Posterior cingulate gyrus (tissue), 11 donors: ENCODE measurements around the gene HCFC1R1.
A peak's percentile ranks its signal among the peaks of the same experiment; 100 is the strongest.

Experiments used
- DNase-seq, 10 donors: peaks; one replicate each; pipeline versions ENCODE4 v3.0.0 to v3.0.0-alpha.2; 2020 to 2021; ENCODE audit warnings: mixed read lengths in 3 of 10
- intact Hi-C: fragments of 100-400 bp; cut with DNase I; formaldehyde crosslinking; loops from one replicate; pipeline ENCODE4 v1.15.1; 2023

Gene HCFC1R1

DNA sequence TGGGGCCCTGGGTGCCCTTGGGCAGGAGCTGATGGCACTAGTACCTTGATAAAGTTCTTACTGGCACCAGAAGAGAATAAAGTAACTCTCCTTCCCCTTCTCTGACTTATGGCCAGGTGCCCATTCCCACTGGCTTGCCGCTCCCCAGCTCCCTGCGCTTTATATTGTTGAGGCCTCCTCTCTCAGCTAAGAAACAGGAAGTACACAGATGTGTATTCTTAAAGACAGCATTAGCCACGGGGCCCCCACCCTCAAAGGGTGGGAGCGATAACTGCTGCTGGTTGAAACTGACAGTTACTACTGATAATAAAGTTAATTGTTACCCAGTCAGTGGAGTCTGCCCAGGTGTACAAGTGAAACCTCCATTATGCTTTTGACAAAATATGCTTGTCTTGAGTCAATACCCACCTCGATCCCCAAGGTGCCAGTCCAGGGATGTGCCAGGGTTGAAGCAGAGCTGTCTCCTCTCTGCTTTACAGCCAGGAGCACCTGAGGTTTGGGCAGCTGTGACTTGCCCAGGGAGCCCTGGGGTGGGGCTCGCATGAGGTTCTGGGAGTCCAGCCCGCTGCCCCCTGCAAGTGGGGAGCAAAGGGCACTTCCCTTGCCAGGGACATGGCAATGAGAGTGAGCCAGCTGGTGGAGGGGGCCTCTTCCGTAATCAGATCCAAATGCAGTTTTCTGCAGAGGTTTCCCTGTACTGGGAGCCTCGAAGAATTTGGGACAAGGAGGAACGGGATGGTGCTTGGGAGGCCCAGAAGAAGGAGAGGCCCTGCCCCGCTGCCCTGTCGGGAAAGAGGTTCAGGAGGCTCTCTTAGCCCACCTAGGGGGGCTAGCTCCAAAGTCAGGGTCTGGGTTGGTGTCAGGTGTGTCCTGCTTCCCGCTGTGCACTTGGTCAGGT lies 16.4 kb downstream of the HCFC1R1 start:
- DNase-seq = no peak

DNA sequence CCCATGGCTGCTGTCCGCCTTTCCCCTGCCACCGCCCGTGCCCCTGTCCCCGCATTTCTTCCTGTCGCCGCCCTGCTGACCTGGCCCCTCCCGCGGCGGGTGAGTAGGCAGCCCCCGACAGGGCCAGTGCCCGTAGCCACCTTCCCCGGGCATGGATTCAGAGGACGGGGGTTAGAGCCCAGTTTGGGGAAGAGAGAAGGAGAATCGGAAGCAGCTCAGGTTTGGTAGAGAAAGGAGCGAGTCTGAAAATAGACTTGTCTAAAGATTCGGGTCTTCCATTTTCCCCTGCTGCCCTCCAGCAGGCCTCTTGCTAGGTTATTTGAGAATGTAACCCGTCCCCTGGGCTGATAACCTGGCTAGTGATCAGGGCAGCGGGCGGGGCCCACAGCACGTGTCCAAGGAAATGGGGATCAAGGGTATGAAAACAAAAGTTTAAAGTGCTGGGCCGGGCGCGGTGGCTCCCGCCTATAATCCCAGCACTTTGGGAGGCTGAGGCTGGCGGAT lies 18.9 kb downstream of the HCFC1R1 start:
- intact Hi-C loops = loop anchor here (2.0 kb wide), 1 partner anchor 16 kb away; the partner anchor contains the start of gene TNFRSF12A
- no peak for DNase-seq

More for the DNA sequence above, 16.4 kb downstream of the HCFC1R1 start:
- intact Hi-C loops = no loop called here

DNA sequence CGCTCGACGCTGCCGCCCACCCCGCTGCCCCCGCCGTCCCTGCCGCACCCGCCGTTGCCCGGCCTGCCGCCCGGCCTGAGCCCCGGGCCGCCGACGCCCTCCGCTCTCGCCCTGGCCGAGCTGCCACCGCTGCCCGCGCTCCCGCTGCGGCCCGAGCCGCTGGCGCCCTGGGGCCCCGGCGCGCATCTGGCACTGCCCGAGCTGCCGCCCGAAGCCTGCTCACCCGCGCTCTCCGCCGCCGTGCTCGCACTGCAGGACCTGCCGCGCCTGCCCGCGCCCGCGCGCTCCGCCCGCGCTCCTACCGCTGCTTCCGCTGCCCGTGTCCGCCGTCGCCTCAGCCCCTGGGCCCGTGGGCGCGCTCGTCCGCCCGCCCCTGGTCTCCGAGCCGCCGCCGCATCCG lies 19.4 kb downstream of the HCFC1R1 start:
- no peak for DNase-seq
- intact Hi-C loops = loop anchor here (2.0 kb wide), 1 partner anchor 16 kb away; the partner anchor contains the start of gene TNFRSF12A

DNA sequence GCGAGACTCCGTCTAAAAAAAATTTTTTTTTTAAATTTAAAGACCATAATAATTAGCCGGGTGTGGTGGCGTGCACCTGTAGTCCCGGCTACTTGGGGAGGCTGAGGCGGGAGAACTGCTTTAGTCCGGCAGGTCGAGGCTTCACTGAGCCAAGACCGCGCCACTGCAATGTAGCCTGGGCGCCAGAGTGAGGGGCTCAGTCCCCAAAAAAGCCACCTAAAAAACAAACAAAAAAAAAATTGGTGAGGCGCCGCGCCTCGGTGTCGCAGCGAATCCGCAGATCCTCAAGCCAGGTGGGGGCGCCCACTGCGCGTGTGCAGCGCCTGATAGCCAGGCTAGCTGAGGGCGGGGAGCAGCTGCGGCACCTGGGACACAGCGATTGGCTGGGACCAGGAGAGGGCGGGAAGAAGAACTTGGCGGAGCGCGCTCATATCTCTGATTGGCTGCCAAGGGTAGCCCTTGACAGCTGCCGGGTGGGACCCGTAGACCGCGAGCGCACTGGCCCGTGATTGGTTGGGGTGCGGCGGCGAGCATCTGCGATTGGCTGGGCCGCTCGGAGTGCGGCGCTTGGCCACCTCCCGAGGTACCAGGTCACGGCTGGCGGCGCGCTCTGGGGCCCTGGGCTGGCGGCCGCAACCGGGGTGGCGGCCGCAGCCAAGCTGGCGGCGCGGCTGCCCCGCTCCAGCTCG lies 20.0 kb downstream of the HCFC1R1 start:
- intact Hi-C loops = loop anchor here (2.0 kb wide), 1 partner anchor 17 kb away; the partner anchor contains the start of gene TNFRSF12A
- peak; percentile 96 to 100 (median 98) for DNase-seq

DNA sequence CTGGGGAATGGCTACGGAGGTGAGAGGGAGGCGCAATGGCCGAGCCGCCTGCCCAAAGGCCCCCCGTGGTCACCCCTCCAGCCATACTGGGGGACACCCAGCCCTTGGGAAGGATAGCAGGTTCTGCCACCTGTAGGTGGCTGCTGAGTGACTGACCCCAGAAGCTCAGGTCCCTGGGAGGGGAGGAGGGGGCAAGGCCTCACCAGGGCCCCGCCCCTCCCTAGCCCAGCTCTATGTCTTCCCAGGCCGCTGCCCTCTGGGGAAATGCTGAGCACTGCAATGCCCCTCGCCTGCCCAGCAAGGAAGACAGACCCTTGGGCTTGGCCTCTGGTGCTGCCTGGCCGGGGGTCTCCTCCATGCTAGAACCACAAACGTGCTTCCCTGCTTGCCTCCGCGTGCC lies 22.4 kb downstream of the HCFC1R1 start:
- intact Hi-C loops = no loop called here
- DNase-seq = no peak

DNA sequence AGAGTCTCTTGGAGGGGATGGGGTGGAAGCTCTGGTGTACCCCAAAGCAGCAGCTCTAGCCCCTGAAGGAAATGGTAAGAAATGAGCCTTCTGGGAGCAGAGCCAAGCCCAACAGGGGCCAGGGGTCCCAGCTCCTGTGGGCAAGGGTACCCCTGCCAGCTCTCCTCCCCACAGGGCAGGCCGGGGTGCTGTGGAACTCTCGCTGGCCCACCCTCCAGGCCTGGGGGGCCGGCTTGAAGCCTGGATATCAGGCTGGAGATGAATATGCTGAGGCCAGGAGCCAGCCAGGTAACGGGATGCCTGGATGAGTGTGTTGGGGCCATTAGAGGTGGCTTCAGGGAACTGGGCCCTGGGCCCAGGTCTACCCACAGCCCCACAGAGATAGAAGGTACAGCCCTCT lies 23.2 kb downstream of the HCFC1R1 start:
- no peak for DNase-seq
- intact Hi-C loops = no loop called here

DNA sequence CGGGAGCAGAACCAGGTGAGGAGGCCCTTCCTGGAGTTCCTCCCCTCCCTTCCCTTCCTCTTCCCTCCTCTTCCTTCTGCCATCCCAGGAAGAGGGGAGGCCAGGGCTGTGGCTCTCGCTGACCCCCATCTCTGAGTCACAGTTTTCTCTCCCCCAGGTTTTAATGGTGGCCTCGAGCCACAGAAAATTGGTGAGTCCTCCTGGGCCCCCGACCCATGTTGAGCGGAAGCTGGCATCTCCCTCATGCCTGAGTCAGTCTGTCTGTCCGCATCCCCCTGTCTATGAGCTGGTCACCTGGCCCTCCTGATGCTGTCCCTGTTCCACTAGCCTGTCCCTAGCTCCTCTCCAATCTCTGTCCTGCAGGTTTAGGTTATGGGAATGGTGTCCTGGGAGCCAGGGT lies 23.8 kb downstream of the HCFC1R1 start:
- intact Hi-C loops = no loop called here
- no peak for DNase-seq

DNA sequence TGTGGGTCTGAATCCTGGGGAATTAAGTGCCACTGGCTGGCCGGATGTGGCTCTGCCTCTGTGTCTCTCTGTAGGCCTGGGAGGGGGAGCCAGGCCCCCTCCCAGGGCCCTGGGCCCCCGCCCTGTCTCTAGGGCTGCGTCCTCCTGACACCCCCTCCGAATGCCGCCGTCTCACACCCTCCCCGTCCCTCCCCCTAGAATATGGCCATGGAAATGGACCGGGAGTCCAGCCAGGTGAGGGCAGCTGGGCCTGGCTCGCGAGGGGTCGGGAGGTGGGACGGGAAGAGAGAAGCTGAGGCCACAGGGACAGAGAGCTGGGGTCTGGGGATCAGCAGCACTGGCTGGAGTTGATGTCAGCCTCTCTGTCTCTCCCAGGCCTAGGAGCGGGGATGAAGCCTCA lies 27.4 kb downstream of the HCFC1R1 start:
- intact Hi-C loops = no loop called here
- DNase-seq = no peak

DNA sequence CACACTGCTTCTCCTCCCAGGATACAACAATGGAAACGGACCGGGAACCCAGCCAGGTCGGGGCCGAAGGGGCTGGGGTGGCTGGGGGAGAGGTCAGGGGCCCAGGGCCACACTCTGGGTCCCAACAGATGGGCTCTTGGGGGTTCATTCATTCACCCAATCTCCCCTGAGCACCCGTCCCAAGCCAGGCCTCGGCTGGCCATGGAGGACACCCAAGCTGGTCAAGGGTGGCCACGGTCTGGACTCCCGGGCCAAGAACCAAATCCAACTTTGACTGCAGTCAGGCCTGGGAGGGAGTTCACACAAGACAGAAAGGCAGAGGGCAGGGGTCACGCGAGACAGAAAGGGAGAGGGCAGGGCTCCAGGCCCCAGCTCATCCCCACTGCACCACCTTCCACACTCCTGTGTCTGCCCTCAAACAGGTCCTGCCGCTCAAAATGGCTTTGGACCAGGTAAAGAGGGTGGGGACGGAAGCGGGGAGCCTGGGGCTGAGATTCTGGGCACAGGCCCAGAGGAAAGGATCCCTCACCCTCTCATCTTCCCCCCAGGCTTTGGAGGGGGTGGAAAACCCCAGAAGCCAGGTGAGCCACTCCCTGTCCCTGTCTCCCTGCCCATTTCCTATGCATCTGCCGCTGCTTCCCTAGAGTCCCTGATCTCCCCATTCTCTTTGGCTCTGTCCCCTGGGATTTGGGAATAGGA lies 31.2 kb downstream of the HCFC1R1 start:
- intact Hi-C loops = no loop called here
- DNase-seq = no peak

DNA sequence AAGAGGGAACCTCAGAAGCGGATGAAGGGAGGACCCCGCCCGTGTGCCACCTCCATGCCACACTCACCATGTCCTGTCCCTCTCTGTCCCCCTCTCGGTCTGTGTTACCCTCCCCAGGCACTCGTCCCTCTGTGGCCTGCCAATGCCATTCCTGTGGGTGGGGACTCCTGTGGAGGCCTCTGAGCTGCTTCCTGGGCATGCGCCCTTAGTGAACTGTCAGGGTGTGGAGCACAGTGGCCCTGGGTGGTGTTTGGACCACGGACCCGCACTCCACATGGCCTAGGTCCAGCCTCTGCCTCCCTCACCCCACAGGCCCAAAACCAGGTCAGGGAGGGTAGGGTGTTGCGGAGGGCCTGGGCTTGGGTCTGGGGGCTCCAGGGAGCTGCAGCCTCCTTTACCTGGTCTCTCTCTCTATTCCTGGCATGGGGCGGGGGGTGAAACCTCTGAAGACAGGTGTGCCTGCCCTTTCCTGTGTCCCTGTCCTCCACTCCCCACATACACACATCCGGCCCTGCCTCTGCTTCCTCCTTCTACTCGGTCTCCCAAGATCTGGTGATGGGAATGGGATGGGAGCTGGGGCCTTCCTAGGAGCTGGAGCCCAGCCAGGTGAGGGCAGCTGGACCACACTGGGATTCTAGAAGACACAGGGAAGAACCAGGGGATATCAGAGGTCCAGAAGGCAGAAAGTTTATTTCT lies 32.0 kb downstream of the HCFC1R1 start:
- DNase-seq = no peak
- intact Hi-C loops = no loop called here

DNA sequence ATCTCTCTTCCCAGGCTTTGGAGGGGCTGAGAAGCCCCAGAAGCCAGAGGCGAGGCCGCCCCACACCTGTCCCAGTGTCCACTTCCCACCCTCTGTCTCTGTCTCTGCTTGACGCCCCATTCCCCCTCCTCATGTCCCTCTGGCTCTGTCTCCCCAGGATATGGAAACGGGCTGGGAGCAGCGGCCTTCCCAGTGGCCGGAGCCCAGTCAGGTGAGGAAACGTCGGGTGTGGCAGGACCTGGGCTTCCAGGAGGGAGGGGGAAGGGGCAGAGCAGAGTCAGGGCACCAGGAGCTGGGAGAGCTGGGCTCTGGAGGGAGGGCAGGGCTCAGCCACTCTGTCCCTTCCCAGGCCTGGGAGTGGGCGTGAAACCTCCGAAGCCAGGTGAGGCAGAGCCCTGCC lies 32.9 kb downstream of the HCFC1R1 start:
- intact Hi-C loops = no loop called here
- no peak for DNase-seq

DNA sequence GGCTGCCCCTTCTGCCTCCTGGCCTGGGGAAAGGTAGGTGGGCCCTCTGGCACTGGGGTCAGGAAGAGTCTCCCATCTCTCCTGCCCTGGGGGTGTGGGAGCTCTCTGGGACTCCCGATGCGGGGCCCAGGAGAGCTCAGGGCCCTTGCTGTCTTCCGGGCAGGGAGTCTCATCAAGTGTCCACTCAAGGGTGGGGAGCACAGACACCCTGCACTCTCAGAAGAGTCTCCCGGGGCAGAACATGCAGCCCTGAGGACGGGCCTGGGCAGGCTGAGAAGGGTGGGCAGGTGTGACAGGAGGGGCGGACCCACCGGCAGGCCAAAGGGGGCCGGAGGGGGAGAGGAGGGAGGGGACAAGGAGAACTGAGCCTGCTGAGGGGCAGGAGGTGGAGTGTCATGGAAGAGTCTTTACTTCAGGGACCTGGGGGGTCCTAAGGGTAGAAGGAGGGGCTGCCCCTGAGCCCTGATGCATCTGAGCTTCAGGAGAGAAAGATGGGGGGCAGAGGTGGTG lies 35.1 kb downstream of the HCFC1R1 start:
- DNase-seq = no peak
- intact Hi-C loops = no loop called here

DNA sequence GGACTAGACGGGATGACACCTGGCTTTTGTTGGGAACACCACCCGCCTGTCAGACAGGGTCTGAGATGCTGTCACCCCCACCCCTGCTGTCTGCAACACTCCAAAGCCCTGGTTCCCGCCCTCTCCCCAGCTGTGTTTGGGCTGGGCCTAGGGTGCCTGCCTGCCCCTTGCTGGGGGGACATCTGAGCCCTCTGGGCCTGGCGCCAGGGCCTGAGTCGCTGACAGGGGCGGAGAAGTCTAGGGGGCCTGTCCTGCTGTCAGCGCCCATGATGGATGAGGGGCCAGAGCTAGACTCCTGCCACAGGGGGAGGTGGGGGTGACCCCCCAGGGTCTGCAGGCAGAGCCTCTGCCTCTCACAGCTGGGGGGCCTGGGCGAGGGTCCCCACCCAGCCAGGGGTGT lies 35.9 kb downstream of the HCFC1R1 start:
- intact Hi-C loops = no loop called here
- DNase-seq = no peak

DNA sequence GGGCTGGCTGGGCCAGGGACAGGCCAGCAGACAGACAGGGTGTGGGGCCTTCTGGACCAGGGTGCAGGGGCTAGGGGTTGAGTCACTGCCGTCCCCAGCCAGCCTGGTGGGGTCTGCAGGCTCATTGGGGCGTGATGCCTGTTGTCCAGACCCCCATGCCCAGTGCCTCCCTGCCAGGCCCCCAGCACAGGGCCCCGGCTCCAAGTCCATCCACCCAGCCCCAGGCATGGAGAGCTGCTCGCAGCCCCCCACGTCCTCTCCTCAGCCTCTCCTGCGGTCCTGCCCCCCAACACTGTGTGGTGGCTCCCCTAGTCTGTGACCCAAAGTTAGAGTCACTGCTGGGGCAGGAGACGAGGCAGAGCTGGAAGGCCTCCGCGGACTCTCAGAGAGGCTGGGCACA lies 36.5 kb downstream of the HCFC1R1 start:
- intact Hi-C loops = no loop called here
- peak in 1 of 10 donors; percentile 84 for DNase-seq

DNA sequence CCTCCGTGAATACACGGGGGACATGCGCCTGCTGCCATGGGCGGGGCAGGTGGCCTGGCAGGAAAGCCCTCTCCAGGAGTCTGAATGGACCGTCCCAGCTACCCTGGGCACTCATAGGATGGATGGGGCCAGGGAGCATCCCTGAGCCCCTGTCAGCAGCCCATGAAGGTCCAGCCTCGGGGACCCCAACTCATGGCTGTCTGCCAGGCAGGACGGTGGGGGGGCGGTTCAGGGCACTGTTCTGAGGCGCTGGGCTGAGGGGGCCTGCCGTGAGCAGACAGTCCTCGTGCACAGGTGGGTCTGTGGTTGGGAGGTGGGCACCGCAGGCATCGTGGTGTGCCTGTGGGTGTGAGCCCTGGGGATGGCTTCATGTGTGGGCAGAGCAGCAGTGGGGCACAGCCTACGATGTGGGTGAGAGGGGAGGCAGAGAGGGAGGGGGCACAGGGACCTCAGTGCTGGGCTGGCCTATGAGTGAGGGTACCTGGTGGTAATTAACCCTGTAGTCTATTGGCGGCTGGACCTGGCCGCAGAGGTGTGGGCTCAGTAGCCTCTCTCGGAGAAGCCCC lies 37.0 kb downstream of the HCFC1R1 start:
- no peak for DNase-seq
- intact Hi-C loops = no loop called here

DNA sequence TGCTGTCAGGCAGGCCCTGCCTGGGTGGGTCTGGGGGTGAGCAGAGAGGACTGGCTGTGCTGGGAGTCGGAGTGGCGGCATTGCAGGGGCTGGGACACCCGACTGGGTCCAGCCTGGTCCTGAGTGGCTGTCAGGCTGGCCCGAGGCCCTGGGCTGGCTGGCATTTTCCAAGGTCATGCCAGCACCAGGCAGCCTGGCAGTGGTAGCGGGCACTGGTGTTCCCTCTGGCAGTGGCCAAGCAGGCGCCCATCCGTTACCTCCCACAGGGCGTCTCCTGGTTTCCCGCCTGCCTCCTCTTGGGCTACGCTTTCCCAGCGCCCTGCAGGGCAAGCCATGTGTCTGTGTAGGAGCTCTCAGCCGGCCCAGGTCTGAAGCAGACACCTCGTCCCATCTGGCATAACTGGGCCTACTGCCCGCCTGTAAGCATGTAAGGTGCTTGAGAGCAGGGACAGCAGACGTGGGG lies 37.8 kb downstream of the HCFC1R1 start:
- DNase-seq = no peak
- intact Hi-C loops = no loop called here

DNA sequence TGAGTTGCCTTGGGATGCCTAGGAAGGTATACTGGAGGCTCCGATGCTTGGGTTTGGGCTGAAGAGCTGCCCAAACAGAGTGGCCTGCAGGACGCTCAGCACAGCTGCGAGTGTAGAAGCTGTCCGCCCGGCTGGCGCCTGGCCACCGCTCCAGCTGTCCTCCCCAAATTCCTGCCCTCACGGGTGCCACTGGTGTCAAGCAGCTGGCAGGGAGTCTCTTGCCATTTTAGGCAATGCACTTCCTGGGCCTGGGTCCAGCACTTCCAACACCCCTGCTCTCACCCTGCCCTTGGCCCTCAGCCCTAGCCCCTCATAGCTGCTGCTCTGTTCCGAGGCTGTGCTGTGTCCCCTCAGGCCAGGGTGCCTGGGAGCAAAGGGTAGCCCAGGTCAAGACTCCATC lies 38.3 kb downstream of the HCFC1R1 start:
- no peak for DNase-seq
- intact Hi-C loops = no loop called here

DNA sequence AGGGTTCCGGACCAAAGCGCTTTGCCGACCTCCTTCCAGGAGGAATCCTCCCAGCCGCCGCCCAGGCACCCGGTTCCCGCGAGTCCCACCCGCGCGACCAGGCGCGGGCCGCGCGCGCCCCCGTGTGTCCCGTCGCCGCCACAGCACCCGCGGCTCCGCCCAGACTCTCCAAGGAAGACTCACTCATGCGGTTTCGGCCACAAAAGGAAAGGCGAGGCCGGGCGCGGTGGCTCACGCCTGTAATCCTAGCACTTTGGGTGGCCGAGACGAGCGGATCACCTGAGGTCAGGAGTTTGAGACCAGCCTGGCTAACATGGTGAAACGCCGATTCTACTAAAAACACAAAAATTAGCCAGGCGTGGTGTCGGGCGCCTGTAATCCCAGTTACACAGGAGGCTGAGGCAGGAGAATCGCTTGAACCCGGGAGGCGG lies 40.0 kb downstream of the HCFC1R1 start:
- DNase-seq = peak; percentile 72 to 96 (median 82)
- intact Hi-C loops = loop anchor here (5.0 kb wide), 1 partner anchor 71 kb away; the partner anchor contains the start of gene FLYWCH1

DNA sequence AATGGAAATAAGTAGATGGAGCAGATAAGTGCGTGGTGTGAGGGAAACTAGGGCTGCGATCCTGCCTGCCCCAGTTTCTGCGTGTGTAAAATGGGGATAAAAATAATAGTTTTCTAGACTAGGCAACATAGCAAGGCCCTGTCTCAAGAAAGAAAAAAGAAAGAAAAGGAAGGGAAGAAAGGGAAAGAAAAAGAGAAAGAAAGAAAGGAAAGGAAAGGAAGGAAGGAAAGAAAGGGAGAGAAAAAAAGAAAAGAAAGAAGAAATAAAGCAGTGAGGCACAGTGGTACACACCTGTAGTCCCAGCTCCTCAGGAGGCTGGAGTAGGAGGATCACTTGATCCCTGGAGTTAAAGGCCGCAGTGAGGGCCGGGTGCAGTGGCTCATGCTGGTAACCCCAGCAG lies 41.3 kb downstream of the HCFC1R1 start:
- no peak for DNase-seq
- intact Hi-C loops = loop anchor here (5.0 kb wide), 1 partner anchor 70 kb away; the partner anchor contains the start of gene FLYWCH1
